ENCODE data around the gene APOBEC3F.
"Not testable (repeated sequence)": the region's sequence is repeated elsewhere in the genome, so short reads cannot be mapped to it uniquely, and the experiment has no call there.

Gene APOBEC3F

DNA sequence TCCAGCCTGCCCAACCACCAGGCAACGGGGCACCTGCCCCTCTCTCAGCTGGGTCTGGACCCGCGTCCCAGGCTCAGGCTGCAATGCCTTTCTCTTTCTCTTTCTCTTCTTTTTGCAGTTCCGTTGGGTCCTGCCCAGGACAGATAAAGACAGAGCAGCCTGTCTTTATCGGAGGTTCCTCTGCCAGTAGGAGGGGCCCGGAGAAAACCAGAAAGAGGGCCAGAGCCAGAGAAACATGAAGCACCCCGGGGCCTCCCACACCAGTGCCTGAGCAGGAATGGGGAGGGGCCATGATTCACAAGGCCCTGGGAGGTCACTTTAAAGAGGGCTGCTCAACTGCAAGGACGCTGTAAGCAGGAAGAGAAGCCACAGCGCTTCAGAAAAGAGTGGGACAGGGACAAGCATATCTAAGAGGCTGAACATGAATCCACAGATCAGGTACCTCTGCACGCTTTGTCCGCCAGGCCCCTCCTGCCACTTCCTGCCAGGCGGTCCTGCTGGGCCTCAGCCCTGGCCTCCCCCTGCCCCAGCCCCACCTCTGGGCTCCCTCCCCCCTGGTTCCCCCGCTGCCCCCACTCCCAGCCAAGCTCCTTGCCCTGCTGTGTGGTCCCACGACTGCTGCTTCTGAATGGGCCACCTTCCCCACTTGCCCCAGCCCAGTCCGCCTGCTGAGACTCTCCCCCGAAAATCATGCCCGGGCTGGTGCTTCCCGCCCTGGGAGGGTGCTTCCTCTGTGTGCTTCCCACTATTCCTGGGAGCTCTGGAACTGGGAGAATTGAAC, 26.5 kb upstream of the APOBEC3F start, which contains the start of gene APOBEC3C:
TSS of gene APOBEC3C (plus strand) at position 316 of the 781 bp plus-strand sequence. CDS start at position 422, 106 bp downstream.
- Histone ChIP-seq H2BK15ac (replicated peaks; ENCODE audit: low read depth) (no peak within 1 kb of the TSS), H3K36me3 (ENCODE audit: control insufficient read depth, insufficient read depth, low read length) (no peaks in the 10 kb centered on the region), H2AK5ac (ENCODE audit: low read length) (no peak within 1 kb of the TSS), H3K27ac (ENCODE audit: low read depth, low read length) (peak within 1 kb of the TSS; percentile 90), H3K56ac (ENCODE audit: low read length) (peak within 1 kb of the TSS; percentile 94), H3K4me3 (ENCODE audit: low read length) (peak within 1 kb of the TSS; percentile 27), H3K18ac (ENCODE audit: low read length) (peak within 1 kb of the TSS; percentile 82), H3K4me2 (ENCODE audit: low read length) (peak within 1 kb of the TSS; percentile 8), H2BK120ac (ENCODE audit: low read depth, low read length) (peak within 1 kb of the TSS; percentile 35), H3K27me3 (ENCODE audit: insufficient read depth, low read length, poor library complexity) (no peaks in the 10 kb centered on the region), H3K4me1 (ENCODE audit: control insufficient read depth, low read depth, low read length) (peaks cover 4% of the 10 kb centered on the region), H3K9ac (ENCODE audit: low read length) (peak within 1 kb of the TSS; percentile 86), H3K79me1 (ENCODE audit: low read length) (no peaks in the 10 kb centered on the region), H4K5ac (ENCODE audit: low read length) (no peak within 1 kb of the TSS), H3K23ac (ENCODE audit: low read length) (no peak within 1 kb of the TSS), H2BK5ac (ENCODE audit: low read length) (peak within 1 kb of the TSS; percentile 86), H3K4ac (ENCODE audit: low read depth, low read length) (peak within 1 kb of the TSS; percentile 99), H4K8ac (ENCODE audit: low read depth, low read length) (no peak within 1 kb of the TSS), H3K79me2 (ENCODE audit: control insufficient read depth, insufficient read depth, low read length) (no peaks in the 10 kb centered on the region)
- peak; percentile 87 for DNase-seq
- WGBS (ENCODE audit: extremely low coverage, insufficient coverage, low lambda C conversion rate) = no CpG with 5 or more reads among the region's 18 CpGs

DNA sequence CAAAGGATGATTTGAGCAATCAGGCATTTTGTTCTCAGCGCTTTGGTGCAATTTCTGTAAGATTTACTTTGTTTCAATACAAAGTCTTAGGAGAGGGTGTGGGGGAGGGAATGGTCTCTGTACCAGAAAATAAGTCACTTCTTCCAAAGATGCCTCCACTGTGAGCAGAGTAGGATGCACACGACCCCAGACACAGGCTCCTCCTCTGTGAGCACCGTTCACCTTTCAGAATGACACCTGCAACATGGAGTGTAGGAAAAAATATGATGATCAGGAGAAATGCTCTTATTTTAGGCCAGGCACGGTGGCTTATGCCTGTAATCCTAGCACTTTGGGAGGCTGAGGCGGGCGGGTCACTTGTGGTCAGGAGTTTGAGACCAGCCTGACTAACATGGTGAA, 25.9 kb upstream of the APOBEC3F start:
- Histone ChIP-seq H3K4ac (ENCODE audit: low read depth, low read length) (peak overlapping the region; percentile 99), H3K9ac (ENCODE audit: low read length) (peak overlapping the region; percentile 86), H3K4me2 (ENCODE audit: low read length) (peak overlapping the region; percentile 8), H3K56ac (ENCODE audit: low read length) (peak overlapping the region; percentile 94), H3K27ac (ENCODE audit: low read depth, low read length) (peak overlapping the region; percentile 90), H2BK120ac (ENCODE audit: low read depth, low read length) (peak overlapping the region; percentile 35), H3K18ac (ENCODE audit: low read length) (peak overlapping the region; percentile 82)
- not testable (repeated sequence) for H2BK15ac ChIP-seq (replicated peaks; ENCODE audit: low read depth); H3K4me3 ChIP-seq (ENCODE audit: low read length); H3K4me1 ChIP-seq (ENCODE audit: control insufficient read depth, low read depth, low read length); H3K79me2 ChIP-seq (ENCODE audit: control insufficient read depth, insufficient read depth, low read length); H2AK5ac ChIP-seq (ENCODE audit: low read length); H3K79me1 ChIP-seq (ENCODE audit: low read length); H2BK5ac ChIP-seq (ENCODE audit: low read length); H3K36me3 ChIP-seq (ENCODE audit: control insufficient read depth, insufficient read depth, low read length); H4K5ac ChIP-seq (ENCODE audit: low read length); H3K23ac ChIP-seq (ENCODE audit: low read length); DNase-seq; H4K8ac ChIP-seq (ENCODE audit: low read depth, low read length); H3K27me3 ChIP-seq (ENCODE audit: insufficient read depth, low read length, poor library complexity)
- WGBS (ENCODE audit: extremely low coverage, insufficient coverage, low lambda C conversion rate) = no CpG with 5 or more reads among the region's 6 CpGs

DNA sequence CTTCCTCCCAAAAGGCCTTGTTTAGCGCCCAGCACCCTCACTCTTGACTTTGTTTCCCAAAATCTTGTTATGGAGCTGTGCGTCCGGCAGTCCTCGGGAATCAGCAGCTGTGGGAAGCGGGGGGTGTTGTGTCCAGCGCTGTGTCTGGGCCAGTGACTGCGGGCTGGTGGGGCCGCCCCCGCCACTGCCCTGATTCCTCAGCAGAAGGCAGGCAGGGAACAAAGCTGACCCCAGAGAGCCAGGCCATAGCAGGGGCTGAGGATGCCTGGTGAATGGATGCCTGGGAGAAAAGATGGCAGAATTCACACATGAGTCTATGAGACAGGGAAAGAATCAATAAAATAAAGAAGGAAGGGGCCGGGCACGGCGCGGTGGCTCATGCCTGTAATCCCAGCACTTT, 24.1 kb upstream of the APOBEC3F start:
- WGBS (ENCODE audit: extremely low coverage, insufficient coverage, low lambda C conversion rate) = no CpG with 5 or more reads among the region's 13 CpGs
- H3K79me1 ChIP-seq (ENCODE audit: low read length) = no peaks in the 10 kb centered on the region

DNA sequence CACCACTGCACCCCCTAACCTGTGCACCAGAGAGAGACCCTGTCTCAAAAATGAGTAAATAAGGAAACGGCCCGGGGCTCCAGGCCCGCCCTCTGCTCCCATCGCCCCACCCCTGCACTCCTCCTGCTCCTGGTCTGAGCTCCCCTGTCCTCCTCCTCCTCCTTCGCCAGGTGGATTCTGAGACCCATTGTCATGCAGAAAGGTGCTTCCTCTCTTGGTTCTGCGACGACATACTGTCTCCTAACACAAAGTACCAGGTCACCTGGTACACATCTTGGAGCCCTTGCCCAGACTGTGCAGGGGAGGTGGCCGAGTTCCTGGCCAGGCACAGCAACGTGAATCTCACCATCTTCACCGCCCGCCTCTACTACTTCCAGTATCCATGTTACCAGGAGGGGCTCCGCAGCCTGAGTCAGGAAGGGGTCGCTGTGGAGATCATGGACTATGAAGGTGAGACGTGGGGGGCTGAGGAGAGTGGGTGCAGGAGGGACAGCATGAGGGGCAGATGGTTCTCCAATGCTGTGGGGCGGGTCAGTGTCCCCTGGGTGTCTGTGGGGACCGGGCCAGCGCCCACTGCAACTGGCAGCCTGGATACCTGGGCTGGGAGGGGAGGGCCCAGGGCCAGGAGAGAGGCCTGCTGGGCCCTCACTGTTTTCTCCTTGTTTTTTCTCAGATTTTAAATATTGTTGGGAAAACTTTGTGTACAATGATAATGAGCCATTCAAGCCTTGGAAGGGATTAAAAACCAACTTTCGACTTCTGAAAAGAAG, 22.9 kb upstream of the APOBEC3F start:
- no peak overlapping the region for H3K4me3 ChIP-seq (ENCODE audit: low read length)
- H3K4me2 ChIP-seq (ENCODE audit: low read length) = no peak overlapping the region
- H3K4me1 ChIP-seq (ENCODE audit: control insufficient read depth, low read depth, low read length) = peaks cover 5% of the 10 kb centered on the region
- H3K18ac ChIP-seq (ENCODE audit: low read length) = peak overlapping the region; percentile 35
- peaks cover 2% of the 10 kb centered on the region for H3K79me1 ChIP-seq (ENCODE audit: low read length)
- H3K9ac ChIP-seq (ENCODE audit: low read length) = no peak overlapping the region
- H3K23ac ChIP-seq (ENCODE audit: low read length) = no peak overlapping the region
- H3K79me2 ChIP-seq (ENCODE audit: control insufficient read depth, insufficient read depth, low read length) = peaks cover 6% of the 10 kb centered on the region
- H2BK120ac ChIP-seq (ENCODE audit: low read depth, low read length) = no peak overlapping the region
- no peaks in the 10 kb centered on the region for H3K27me3 ChIP-seq (ENCODE audit: insufficient read depth, low read length, poor library complexity)
- peak overlapping the region; percentile 56 for H3K56ac ChIP-seq (ENCODE audit: low read length)
- peak overlapping the region; percentile 58 for H3K4ac ChIP-seq (ENCODE audit: low read depth, low read length)
- no peak overlapping the region for H3K27ac ChIP-seq (ENCODE audit: low read depth, low read length)
- no peak overlapping the region for H2BK5ac ChIP-seq (ENCODE audit: low read length)
- no peak overlapping the region for H4K8ac ChIP-seq (ENCODE audit: low read depth, low read length)
- no peak overlapping the region for H2AK5ac ChIP-seq (ENCODE audit: low read length)
- peak; percentile 53 for DNase-seq
- H2BK15ac ChIP-seq (replicated peaks; ENCODE audit: low read depth) = no peak overlapping the region
- no peak overlapping the region for H4K5ac ChIP-seq (ENCODE audit: low read length)
- WGBS (ENCODE audit: extremely low coverage, insufficient coverage, low lambda C conversion rate) = no CpG with 5 or more reads among the region's 18 CpGs
- no peaks in the 10 kb centered on the region for H3K36me3 ChIP-seq (ENCODE audit: control insufficient read depth, insufficient read depth, low read length)

More for the DNA sequence above, 24.1 kb upstream of the APOBEC3F start:
- H3K4ac ChIP-seq (ENCODE audit: low read depth, low read length) = no peak overlapping the region
- peaks cover 2% of the 10 kb centered on the region for H3K79me2 ChIP-seq (ENCODE audit: control insufficient read depth, insufficient read depth, low read length)
- no peak overlapping the region for H4K8ac ChIP-seq (ENCODE audit: low read depth, low read length)
- peaks cover 5% of the 10 kb centered on the region for H3K4me1 ChIP-seq (ENCODE audit: control insufficient read depth, low read depth, low read length)
- H3K4me2 ChIP-seq (ENCODE audit: low read length) = no peak overlapping the region
- no peak for DNase-seq
- no peak overlapping the region for H3K23ac ChIP-seq (ENCODE audit: low read length)
- no peaks in the 10 kb centered on the region for H3K36me3 ChIP-seq (ENCODE audit: control insufficient read depth, insufficient read depth, low read length)
- no peak overlapping the region for H4K5ac ChIP-seq (ENCODE audit: low read length)
- H3K4me3 ChIP-seq (ENCODE audit: low read length) = no peak overlapping the region
- H3K18ac ChIP-seq (ENCODE audit: low read length) = no peak overlapping the region
- no peak overlapping the region for H2AK5ac ChIP-seq (ENCODE audit: low read length)
- no peak overlapping the region for H2BK120ac ChIP-seq (ENCODE audit: low read depth, low read length)
- H3K27ac ChIP-seq (ENCODE audit: low read depth, low read length) = no peak overlapping the region
- no peak overlapping the region for H2BK15ac ChIP-seq (replicated peaks; ENCODE audit: low read depth)
- H3K9ac ChIP-seq (ENCODE audit: low read length) = no peak overlapping the region
- no peak overlapping the region for H3K56ac ChIP-seq (ENCODE audit: low read length)
- no peak overlapping the region for H2BK5ac ChIP-seq (ENCODE audit: low read length)
- H3K27me3 ChIP-seq (ENCODE audit: insufficient read depth, low read length, poor library complexity) = no peaks in the 10 kb centered on the region

DNA sequence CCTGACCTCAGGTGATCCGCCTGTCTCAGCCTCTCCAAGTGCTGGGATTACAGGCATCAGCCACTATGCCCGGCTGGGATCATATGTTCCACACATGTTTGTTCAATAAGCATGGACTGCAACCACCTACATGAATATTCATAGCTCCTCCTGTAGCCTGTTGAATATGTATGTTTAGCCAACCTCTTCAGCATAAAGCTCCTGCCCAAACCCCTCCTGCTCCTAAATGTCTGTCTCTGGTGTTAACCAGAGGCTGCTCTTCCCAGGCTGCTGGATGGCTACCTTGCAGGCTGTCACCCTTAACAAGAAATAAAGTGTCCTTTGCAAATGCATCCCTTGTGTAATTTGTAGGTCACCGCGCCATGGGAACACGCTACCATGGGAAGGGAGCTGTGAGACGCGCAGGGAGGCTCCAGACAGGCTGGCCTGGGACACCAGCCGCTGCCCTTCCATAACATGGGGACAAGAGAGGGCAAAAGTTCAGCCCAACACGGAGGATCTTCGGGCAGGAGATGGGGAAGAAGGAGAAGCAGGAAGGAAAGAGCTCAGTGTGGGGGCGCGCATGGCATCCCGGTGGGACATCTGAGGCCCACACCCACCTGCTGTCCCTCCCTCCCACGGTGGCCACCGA, 20.5 kb upstream of the APOBEC3F start:
- WGBS (ENCODE audit: extremely low coverage, insufficient coverage, low lambda C conversion rate) = no CpG with 5 or more reads among the region's 15 CpGs
- H3K36me3 ChIP-seq (ENCODE audit: control insufficient read depth, insufficient read depth, low read length); H2BK120ac ChIP-seq (ENCODE audit: low read depth, low read length); H3K4me2 ChIP-seq (ENCODE audit: low read length); H3K4me1 ChIP-seq (ENCODE audit: control insufficient read depth, low read depth, low read length); H3K79me2 ChIP-seq (ENCODE audit: control insufficient read depth, insufficient read depth, low read length); H3K23ac ChIP-seq (ENCODE audit: low read length); H4K8ac ChIP-seq (ENCODE audit: low read depth, low read length); H3K4me3 ChIP-seq (ENCODE audit: low read length); H3K79me1 ChIP-seq (ENCODE audit: low read length); H2AK5ac ChIP-seq (ENCODE audit: low read length); H2BK15ac ChIP-seq (replicated peaks; ENCODE audit: low read depth); H3K27me3 ChIP-seq (ENCODE audit: insufficient read depth, low read length, poor library complexity): not testable (repeated sequence)
- Histone ChIP-seq H3K9ac (ENCODE audit: low read length) (peak overlapping the region; percentile 32), H3K18ac (ENCODE audit: low read length) (peak overlapping the region; percentile 1), H2BK5ac (ENCODE audit: low read length) (peak overlapping the region; percentile 33), H3K4ac (ENCODE audit: low read depth, low read length) (peak overlapping the region; percentile 92), H3K27ac (ENCODE audit: low read depth, low read length) (peak overlapping the region; percentile 88), H4K5ac (ENCODE audit: low read length) (peak overlapping the region; percentile 15), H3K56ac (ENCODE audit: low read length) (peak overlapping the region; percentile 57)
- peak; percentile 53 for DNase-seq
